Measurements from ENCODE around the gene CMTM6.

The CMTM6 gene

DNA sequence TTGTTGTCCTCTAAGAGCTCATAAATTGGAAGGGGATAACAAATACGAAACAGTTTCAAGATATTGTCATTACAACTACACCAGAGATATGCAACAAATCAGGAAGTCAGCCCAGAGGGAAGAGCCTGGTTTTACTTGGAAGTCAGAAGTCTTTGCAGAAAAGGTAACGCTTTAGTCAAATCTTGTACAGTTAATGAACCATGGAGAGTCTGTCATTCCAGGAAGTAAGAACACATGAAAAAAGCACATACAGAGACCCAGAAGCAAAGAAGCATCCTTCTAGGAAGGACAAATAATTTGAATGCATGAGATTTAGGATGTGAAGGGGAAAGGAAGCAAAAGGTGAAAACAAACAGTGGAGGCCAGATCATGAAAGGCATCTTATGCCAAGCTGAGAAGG lies 48.4 kb upstream of the CMTM6 start:
- H2AFZ ChIP-seq (ENCODE audit: low read length): no peak overlapping the region
- TF ChIP-seq EZH2 (IDR thresholded peaks at IDR 0.05; ENCODE audit: borderline replicate concordance, low read length): no peak
- TF ChIP-seq, protein P1, sequence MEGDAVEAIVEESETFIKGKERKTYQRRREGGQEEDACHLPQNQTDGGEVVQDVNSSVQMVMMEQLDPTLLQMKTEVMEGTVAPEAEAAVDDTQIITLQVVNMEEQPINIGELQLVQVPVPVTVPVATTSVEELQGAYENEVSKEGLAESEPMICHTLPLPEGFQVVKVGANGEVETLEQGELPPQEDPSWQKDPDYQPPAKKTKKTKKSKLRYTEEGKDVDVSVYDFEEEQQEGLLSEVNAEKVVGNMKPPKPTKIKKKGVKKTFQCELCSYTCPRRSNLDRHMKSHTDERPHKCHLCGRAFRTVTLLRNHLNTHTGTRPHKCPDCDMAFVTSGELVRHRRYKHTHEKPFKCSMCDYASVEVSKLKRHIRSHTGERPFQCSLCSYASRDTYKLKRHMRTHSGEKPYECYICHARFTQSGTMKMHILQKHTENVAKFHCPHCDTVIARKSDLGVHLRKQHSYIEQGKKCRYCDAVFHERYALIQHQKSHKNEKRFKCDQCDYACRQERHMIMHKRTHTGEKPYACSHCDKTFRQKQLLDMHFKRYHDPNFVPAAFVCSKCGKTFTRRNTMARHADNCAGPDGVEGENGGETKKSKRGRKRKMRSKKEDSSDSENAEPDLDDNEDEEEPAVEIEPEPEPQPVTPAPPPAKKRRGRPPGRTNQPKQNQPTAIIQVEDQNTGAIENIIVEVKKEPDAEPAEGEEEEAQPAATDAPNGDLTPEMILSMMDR (IDR thresholded peaks at IDR 0.05; ENCODE audit: low read length): no peak
- H3F3A ChIP-seq (ENCODE audit: insufficient read depth, low read length): no peaks in the 10 kb centered on the region
- peaks cover 11% of the 10 kb centered on the region for H3K4me1 ChIP-seq (ENCODE audit: insufficient read depth, low read length, severe bottlenecking)
- H3K27ac ChIP-seq (ENCODE audit: low read depth, low read length, poor library complexity, severe bottlenecking): no peak overlapping the region
- no peak overlapping the region for H3K9ac ChIP-seq (ENCODE audit: low read length)
- peaks cover 53% of the 10 kb centered on the region for H3K79me2 ChIP-seq (ENCODE audit: insufficient read depth, low read length)
- no peaks in the 10 kb centered on the region for H3K36me3 ChIP-seq (ENCODE audit: insufficient read depth, low read length)
- H3K27me3 ChIP-seq (ENCODE audit: insufficient read depth, low read length): no peaks in the 10 kb centered on the region
- H3K4me3 ChIP-seq (ENCODE audit: low read depth, low read length, poor library complexity, severe bottlenecking): no peak overlapping the region
- 0 out of 2 replicates have a peak, but pooled peaks cover 5% of the 10 kb centered on the region for H4K20me1 ChIP-seq (ENCODE audit: insufficient read depth, low read length)
- no peaks in the 10 kb centered on the region for H3K9me3 ChIP-seq (ENCODE audit: low read length)
- H3K9me2 ChIP-seq (ENCODE audit: low read depth, low read length): no peaks in the 10 kb centered on the region
- H3K4me2 ChIP-seq (ENCODE audit: low read length): no peak overlapping the region

DNA sequence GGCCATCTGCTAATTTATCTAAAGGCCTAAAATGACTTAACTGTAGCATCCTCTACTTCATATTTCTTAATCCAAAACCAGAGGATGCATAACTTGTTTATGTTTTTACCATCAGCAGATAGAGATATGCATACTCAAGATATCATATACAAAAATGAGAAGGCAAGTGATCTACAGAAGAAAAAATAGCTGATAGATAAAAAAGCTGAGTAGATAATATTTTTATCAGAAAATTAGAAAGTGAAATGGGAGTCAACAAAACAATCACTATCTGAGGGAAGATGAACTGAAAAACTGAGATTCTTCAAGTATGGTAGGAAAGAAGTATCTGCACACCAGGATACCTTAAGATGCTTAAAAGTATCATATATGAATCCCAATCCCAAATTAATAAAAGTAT lies 42.7 kb upstream of the CMTM6 start:
- Histone ChIP-seq H3K9me2 (ENCODE audit: low read depth, low read length) (no peaks in the 10 kb centered on the region), H4K20me1 (ENCODE audit: insufficient read depth, low read length) (no peaks in the 10 kb centered on the region), H3K9me3 (ENCODE audit: low read length) (no peaks in the 10 kb centered on the region), H3K36me3 (ENCODE audit: insufficient read depth, low read length) (peaks cover 25% of the 10 kb centered on the region), H3K9ac (ENCODE audit: low read length) (no peak overlapping the region), H3K27ac (ENCODE audit: low read depth, low read length, poor library complexity, severe bottlenecking) (no peak overlapping the region), H3F3A (ENCODE audit: insufficient read depth, low read length) (no peaks in the 10 kb centered on the region), H2AFZ (ENCODE audit: low read length) (no peak overlapping the region), H3K4me3 (ENCODE audit: low read depth, low read length, poor library complexity, severe bottlenecking) (no peak overlapping the region), H3K4me1 (ENCODE audit: insufficient read depth, low read length, severe bottlenecking) (no peaks in the 10 kb centered on the region), H3K79me2 (ENCODE audit: insufficient read depth, low read length) (peaks cover 36% of the 10 kb centered on the region), H3K4me2 (ENCODE audit: low read length) (no peak overlapping the region), H3K27me3 (ENCODE audit: insufficient read depth, low read length) (no peaks in the 10 kb centered on the region)
- TF ChIP-seq, protein P1 (IDR thresholded peaks at IDR 0.05; ENCODE audit: low read length): no peak
- no peak for TF ChIP-seq EZH2 (IDR thresholded peaks at IDR 0.05; ENCODE audit: borderline replicate concordance, low read length)

DNA sequence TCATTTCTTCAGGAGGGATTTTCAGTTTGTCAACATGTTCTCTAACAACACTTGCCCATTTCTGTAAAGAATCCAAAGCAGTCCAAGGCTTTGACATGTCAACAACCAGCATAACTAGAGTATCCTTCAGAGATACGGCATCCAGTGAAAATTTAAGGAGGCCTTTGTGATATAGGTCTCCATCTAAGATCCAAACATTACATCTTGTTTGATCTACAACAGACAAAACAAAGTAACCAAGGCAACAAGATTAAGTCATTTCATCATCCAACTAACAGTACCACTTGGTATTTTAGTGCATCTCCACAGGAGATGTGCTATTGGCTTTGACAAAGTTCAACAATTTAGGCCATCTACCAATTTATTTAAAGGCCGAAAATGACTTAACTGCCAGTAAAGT lies 42.2 kb upstream of the CMTM6 start:
- peaks cover 34% of the 10 kb centered on the region for H3K79me2 ChIP-seq (ENCODE audit: insufficient read depth, low read length)
- H3K27ac ChIP-seq (ENCODE audit: low read depth, low read length, poor library complexity, severe bottlenecking): no peak overlapping the region
- no peak overlapping the region for H2AFZ ChIP-seq (ENCODE audit: low read length)

More for the DNA sequence above, 42.2 kb upstream of the CMTM6 start:
- Histone ChIP-seq H3K36me3 (ENCODE audit: insufficient read depth, low read length) (peaks cover 25% of the 10 kb centered on the region), H3F3A (ENCODE audit: insufficient read depth, low read length) (no peaks in the 10 kb centered on the region), H3K4me1 (ENCODE audit: insufficient read depth, low read length, severe bottlenecking) (no peaks in the 10 kb centered on the region), H3K9me2 (ENCODE audit: low read depth, low read length) (no peaks in the 10 kb centered on the region), H4K20me1 (ENCODE audit: insufficient read depth, low read length) (no peaks in the 10 kb centered on the region), H3K4me2 (ENCODE audit: low read length) (no peak overlapping the region), H3K27me3 (ENCODE audit: insufficient read depth, low read length) (no peaks in the 10 kb centered on the region), H3K9me3 (ENCODE audit: low read length) (no peaks in the 10 kb centered on the region), H3K9ac (ENCODE audit: low read length) (no peak overlapping the region), H3K4me3 (ENCODE audit: low read depth, low read length, poor library complexity, severe bottlenecking) (no peak overlapping the region)
- TF ChIP-seq, protein P1 (IDR thresholded peaks at IDR 0.05; ENCODE audit: low read length): no peak
- no peak for TF ChIP-seq EZH2 (IDR thresholded peaks at IDR 0.05; ENCODE audit: borderline replicate concordance, low read length)
